ENCODE results near the gene MGME1. TPM values are rescaled to one million over a fixed set of nuclear protein-coding genes. Genes with fewer than 3 reads are reported as not detected.
A peak's percentile ranks its signal among the peaks of the same experiment; 100 is the strongest.

MGME1 gene
- polyA plus RNA-seq, 4 donors, result 10.5 to 41.5 (median 14.0) TPM

DNA sequence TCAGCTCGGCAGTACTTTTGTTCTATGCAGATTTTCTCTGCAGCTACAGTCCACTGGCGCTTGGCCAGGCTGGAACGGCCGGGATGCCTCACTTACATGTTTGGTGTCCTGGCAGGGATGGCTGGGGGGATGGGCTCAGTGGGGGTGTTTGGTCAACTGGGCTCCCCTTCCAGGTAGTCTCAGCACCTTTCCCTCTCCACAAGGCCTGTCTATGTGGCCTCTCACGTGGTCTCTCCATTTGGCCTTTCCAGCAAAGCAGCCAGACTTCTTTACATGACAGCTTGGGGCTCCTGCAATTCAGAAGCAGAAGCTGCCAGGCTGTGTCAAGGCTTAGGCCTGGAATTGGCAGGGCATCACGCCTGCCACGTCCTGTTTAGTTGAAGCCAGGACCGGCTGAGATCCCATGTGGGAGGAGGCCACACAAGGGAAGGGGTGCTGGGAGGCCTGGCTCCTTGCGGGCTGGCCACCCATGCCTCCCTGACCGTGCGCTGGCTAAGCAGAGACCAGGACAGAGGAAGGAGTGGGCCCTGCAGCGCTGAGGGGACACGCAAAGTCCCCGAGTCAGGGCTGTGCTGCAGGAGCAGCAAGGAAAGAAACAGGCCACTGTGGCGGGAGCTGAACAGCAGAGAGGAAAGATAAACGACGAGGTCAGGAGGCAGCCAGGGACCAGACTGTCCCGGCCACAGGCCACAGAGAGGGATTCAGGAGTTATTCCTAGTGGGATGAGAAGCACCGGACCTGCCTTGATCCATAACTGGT lies 38.9 kb downstream of the MGME1 start:
- peaks cover 0 to 30% (median 0%) of the 10 kb centered on the region in 3 donors for H3K4me1 ChIP-seq (ENCODE audit: control insufficient read depth in 3 of 3, insufficient read depth in 2 of 3, low read depth in 1 of 3, low read length in 2 of 3)
- WGBS, 3 donors, result 69 to 84% (median 80%) methylated on average over 17 to 19 of the region's 19 CpGs
- H3K4me3 ChIP-seq (ENCODE audit: low read depth in 1 of 3, low read length in 3 of 3), result no peak overlapping the region
- DNase-seq, result no peak
- FAIRE-seq, result no peak
- no peaks in the 10 kb centered on the region for H3K27me3 ChIP-seq (ENCODE audit: control insufficient read depth in 3 of 3, insufficient read depth in 3 of 3, low read length in 3 of 3)
- H3K9me3 ChIP-seq (ENCODE audit: control insufficient read depth in 2 of 2, insufficient read depth in 1 of 2, low read depth in 1 of 2, low read length in 1 of 2), result no peaks in the 10 kb centered on the region
- no peak overlapping the region for H3K27ac ChIP-seq (ENCODE audit: low read depth in 1 of 3, low read length in 2 of 3)
- H3K36me3 ChIP-seq (ENCODE audit: control insufficient read depth in 3 of 3, insufficient read depth in 2 of 3, low read depth in 1 of 3, low read length in 3 of 3), result peaks cover 0 to 4% (median 0%) of the 10 kb centered on the region in 3 donors

DNA sequence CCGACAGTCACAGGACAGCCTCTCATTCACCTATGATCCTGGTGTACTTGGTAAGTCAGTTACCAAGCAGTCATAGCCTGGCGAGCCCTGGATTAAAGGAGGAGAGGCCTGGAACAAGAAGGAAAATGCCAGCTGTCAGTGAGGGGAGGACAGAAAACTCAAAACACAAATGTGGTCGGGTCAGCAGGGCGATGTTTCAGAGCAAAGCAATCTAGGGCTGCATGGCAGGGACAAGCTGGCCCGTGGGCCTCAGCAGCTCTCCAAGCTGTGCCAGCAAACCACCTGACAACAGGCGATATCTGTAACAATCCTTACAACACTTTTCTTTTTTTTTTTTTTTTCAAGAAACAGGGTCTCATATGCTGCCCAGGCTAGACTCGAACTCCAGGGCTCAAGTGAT lies 40.3 kb downstream of the MGME1 start:
- FAIRE-seq (no peak), DNase-seq (no peak)
- H3K36me3 ChIP-seq (ENCODE audit: control insufficient read depth in 3 of 3, insufficient read depth in 2 of 3, low read depth in 1 of 3, low read length in 3 of 3), result peaks cover 0 to 6% (median 0%) of the 10 kb centered on the region in 3 donors
- peaks cover 0 to 25% (median 0%) of the 10 kb centered on the region in 3 donors for H3K4me1 ChIP-seq (ENCODE audit: control insufficient read depth in 3 of 3, insufficient read depth in 2 of 3, low read depth in 1 of 3, low read length in 2 of 3)
- WGBS, 3 donors, result 90 to 95% (median 91%) methylated on average over 7 of the region's 7 CpGs
- peak overlapping the region in 1 of 3 donors; percentile 56 for H3K27ac ChIP-seq (ENCODE audit: low read depth in 1 of 3, low read length in 2 of 3)
- H3K4me3 ChIP-seq (ENCODE audit: low read depth in 1 of 3, low read length in 3 of 3), result no peak overlapping the region
- H3K9me3 ChIP-seq (ENCODE audit: control insufficient read depth in 2 of 2, insufficient read depth in 1 of 2, low read depth in 1 of 2, low read length in 1 of 2), result no peaks in the 10 kb centered on the region
- no peaks in the 10 kb centered on the region for H3K27me3 ChIP-seq (ENCODE audit: control insufficient read depth in 3 of 3, insufficient read depth in 3 of 3, low read length in 3 of 3)

DNA sequence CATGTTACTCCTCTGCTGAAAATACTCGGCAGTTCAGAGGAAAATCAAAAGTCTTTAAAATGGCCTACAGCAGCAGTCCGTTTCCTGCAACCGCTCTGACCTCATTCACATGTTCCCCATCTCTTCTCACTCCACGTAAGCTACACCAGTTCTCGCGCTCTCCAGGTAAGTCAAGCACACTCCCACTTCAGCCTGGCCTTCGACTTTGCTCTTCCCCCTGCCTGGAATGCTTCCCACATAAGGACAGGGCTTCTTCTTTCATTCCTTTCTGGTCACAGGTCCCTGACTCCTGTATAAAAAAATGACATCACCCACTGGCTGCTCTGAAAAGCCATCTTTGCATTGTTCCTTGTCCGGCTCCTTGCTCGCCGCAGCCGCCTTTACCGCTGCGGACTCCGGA lies 42.7 kb downstream of the MGME1 start:
- Histone ChIP-seq H3K36me3 (ENCODE audit: control insufficient read depth in 3 of 3, insufficient read depth in 2 of 3, low read depth in 1 of 3, low read length in 3 of 3) (peaks cover 0 to 6% (median 0%) of the 10 kb centered on the region in 3 donors), H3K4me3 (ENCODE audit: low read depth in 1 of 3, low read length in 3 of 3) (no peak overlapping the region), H3K4me1 (ENCODE audit: control insufficient read depth in 3 of 3, insufficient read depth in 2 of 3, low read depth in 1 of 3, low read length in 2 of 3) (peaks cover 0 to 14% (median 0%) of the 10 kb centered on the region in 3 donors), H3K27me3 (ENCODE audit: control insufficient read depth in 3 of 3, insufficient read depth in 3 of 3, low read length in 3 of 3) (no peaks in the 10 kb centered on the region), H3K27ac (ENCODE audit: low read depth in 1 of 3, low read length in 2 of 3) (no peak overlapping the region), H3K9me3 (ENCODE audit: control insufficient read depth in 2 of 2, insufficient read depth in 1 of 2, low read depth in 1 of 2, low read length in 1 of 2) (no peaks in the 10 kb centered on the region)
- FAIRE-seq (no peak), DNase-seq (no peak)
- 91 to 95% (median 92%) methylated on average over 14 of the region's 14 CpGs for WGBS, 3 donors

DNA sequence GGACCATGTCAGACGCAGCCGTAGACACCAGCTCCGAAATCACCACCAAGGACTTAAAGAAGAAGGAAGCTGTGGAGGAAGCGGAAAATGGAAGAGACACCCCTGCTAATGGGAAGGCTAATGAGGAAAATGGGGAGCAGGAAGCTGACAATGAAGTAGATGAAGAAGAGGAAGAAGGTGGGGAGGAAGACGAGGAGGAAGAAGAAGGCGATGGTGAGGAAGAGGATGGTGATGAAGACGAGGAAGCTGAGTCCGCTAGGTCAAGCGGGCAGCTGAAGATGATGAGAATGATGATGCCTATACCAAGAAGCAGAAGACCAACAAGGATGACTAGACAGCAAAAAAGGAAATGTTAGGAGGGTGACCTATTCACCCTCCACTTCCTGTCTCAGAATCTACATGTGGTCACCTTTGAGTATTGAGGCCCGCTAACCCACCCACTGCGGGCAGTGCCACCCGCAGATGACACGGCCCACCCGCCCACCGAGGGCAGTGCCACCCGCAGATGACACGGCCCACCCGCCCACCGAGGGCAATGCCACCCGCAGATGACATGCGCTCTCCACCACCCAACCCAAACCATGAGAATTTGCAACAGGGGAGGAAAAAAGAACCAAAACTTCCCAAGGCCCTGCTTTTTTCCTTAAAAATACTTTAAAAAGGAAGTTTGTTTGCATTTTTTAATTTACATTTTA lies 43.3 kb downstream of the MGME1 start:
- Histone ChIP-seq H3K27ac (ENCODE audit: low read depth in 1 of 3, low read length in 2 of 3) (no peak overlapping the region), H3K36me3 (ENCODE audit: control insufficient read depth in 3 of 3, insufficient read depth in 2 of 3, low read depth in 1 of 3, low read length in 3 of 3) (peaks cover 0 to 6% (median 0%) of the 10 kb centered on the region in 3 donors), H3K9me3 (ENCODE audit: control insufficient read depth in 2 of 2, insufficient read depth in 1 of 2, low read depth in 1 of 2, low read length in 1 of 2) (no peaks in the 10 kb centered on the region), H3K4me1 (ENCODE audit: control insufficient read depth in 3 of 3, insufficient read depth in 2 of 3, low read depth in 1 of 3, low read length in 2 of 3) (peaks cover 0 to 14% (median 0%) of the 10 kb centered on the region in 3 donors), H3K4me3 (ENCODE audit: low read depth in 1 of 3, low read length in 3 of 3) (no peak overlapping the region), H3K27me3 (ENCODE audit: control insufficient read depth in 3 of 3, insufficient read depth in 3 of 3, low read length in 3 of 3) (no peaks in the 10 kb centered on the region)
- no peak for DNase-seq
- no peak for FAIRE-seq
- WGBS, 3 donors, result 90 to 94% (median 92%) methylated on average over 21 of the region's 21 CpGs

DNA sequence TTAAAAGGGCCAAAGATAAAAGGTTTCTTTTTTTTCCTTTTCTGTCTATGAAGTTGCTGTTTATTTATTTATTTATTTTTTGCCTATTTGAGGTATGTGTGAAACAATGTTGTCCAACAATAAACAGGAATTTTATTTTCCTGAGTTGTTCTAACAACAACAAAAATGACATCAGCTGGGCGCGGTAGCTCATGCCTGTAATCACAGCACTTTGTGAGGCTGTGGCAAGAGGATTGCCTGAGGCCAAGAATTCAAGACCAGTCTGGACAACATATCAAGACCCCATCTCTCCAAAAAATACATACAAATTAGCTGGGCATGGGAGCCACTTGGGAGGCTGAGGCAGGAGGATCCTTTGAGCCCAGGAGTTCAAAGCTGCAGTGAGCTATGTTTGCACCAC lies 44.1 kb downstream of the MGME1 start:
- Histone ChIP-seq H3K27me3 (ENCODE audit: control insufficient read depth in 3 of 3, insufficient read depth in 3 of 3, low read length in 3 of 3) (no peaks in the 10 kb centered on the region), H3K4me3 (ENCODE audit: low read depth in 1 of 3, low read length in 3 of 3) (no peak overlapping the region), H3K9me3 (ENCODE audit: control insufficient read depth in 2 of 2, insufficient read depth in 1 of 2, low read depth in 1 of 2, low read length in 1 of 2) (no peaks in the 10 kb centered on the region), H3K4me1 (ENCODE audit: control insufficient read depth in 3 of 3, insufficient read depth in 2 of 3, low read depth in 1 of 3, low read length in 2 of 3) (peaks cover 0 to 9% (median 0%) of the 10 kb centered on the region in 3 donors), H3K36me3 (ENCODE audit: control insufficient read depth in 3 of 3, insufficient read depth in 2 of 3, low read depth in 1 of 3, low read length in 3 of 3) (peaks cover 0 to 4% (median 0%) of the 10 kb centered on the region in 3 donors), H3K27ac (ENCODE audit: low read depth in 1 of 3, low read length in 2 of 3) (no peak overlapping the region)
- DNase-seq (no peak), FAIRE-seq (no peak)
- WGBS, 3 donors, result 87 to 100% (median 99%) methylated on average over 2 of the region's 2 CpGs

DNA sequence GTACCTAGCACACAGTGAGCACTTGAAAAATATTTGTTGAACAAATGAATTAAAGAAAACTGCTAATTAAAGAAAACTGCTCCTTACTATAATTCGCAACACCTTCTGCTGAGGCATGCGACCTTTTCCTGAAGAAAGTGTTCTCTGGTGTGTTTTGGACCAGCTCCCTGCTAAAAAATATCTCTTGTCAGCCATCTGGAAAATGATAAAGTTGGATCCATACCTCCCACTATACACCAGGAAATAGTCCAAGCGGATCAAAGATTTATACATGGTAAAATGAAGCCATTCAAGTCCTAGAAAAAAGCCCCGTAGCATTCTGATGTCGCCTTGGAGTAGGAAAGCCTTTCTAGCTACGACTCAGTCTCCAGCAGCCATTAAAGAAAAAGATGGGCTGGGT lies 45.6 kb downstream of the MGME1 start:
- H3K9me3 ChIP-seq (ENCODE audit: control insufficient read depth in 2 of 2, insufficient read depth in 1 of 2, low read depth in 1 of 2, low read length in 1 of 2), result no peaks in the 10 kb centered on the region
- WGBS, 3 donors, result 91 to 94% (median 91%) methylated on average over 6 of the region's 6 CpGs
- H3K4me1 ChIP-seq (ENCODE audit: control insufficient read depth in 3 of 3, insufficient read depth in 2 of 3, low read depth in 1 of 3, low read length in 2 of 3), result no peaks in the 10 kb centered on the region
- H3K27ac ChIP-seq (ENCODE audit: low read depth in 1 of 3, low read length in 2 of 3), result no peak overlapping the region
- H3K27me3 ChIP-seq (ENCODE audit: control insufficient read depth in 3 of 3, insufficient read depth in 3 of 3, low read length in 3 of 3), result peaks cover 0 to 2% (median 0%) of the 10 kb centered on the region in 3 donors
- peaks cover 0 to 2% (median 0%) of the 10 kb centered on the region in 3 donors for H3K36me3 ChIP-seq (ENCODE audit: control insufficient read depth in 3 of 3, insufficient read depth in 2 of 3, low read depth in 1 of 3, low read length in 3 of 3)
- FAIRE-seq, result no peak
- no peak overlapping the region for H3K4me3 ChIP-seq (ENCODE audit: low read depth in 1 of 3, low read length in 3 of 3)
- DNase-seq, result no peak

DNA sequence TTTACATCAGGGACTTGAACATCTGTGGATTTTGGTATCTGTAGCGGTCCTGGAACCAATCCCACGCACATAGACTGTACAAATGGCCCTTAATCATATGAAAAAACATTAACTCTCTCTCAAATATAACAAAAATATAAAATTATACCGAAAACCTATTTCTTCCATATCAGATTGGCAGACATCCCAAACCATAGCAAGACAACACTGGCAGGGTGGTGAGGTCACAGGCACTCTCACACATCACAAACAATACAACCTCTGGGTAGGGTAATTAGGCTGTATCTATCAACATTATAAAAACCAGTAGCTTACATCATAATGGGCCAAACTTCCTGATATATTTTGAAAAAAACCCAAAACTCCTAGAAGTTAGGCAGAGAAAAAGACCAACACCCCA lies 48.0 kb downstream of the MGME1 start:
- Histone ChIP-seq H3K9me3 (ENCODE audit: control insufficient read depth in 2 of 2, insufficient read depth in 1 of 2, low read depth in 1 of 2, low read length in 1 of 2) (no peaks in the 10 kb centered on the region), H3K27ac (ENCODE audit: low read depth in 1 of 3, low read length in 2 of 3) (no peak overlapping the region), H3K4me3 (ENCODE audit: low read depth in 1 of 3, low read length in 3 of 3) (no peak overlapping the region), H3K27me3 (ENCODE audit: control insufficient read depth in 3 of 3, insufficient read depth in 3 of 3, low read length in 3 of 3) (peaks cover 0 to 2% (median 0%) of the 10 kb centered on the region in 3 donors), H3K36me3 (ENCODE audit: control insufficient read depth in 3 of 3, insufficient read depth in 2 of 3, low read depth in 1 of 3, low read length in 3 of 3) (peaks cover 0 to 20% (median 6%) of the 10 kb centered on the region in 3 donors), H3K4me1 (ENCODE audit: control insufficient read depth in 3 of 3, insufficient read depth in 2 of 3, low read depth in 1 of 3, low read length in 2 of 3) (no peaks in the 10 kb centered on the region)
- WGBS, 3 donors, result 74 to 81% (median 76%) methylated on average over 3 of the region's 3 CpGs
- DNase-seq, result no peak
- no peak for FAIRE-seq

DNA sequence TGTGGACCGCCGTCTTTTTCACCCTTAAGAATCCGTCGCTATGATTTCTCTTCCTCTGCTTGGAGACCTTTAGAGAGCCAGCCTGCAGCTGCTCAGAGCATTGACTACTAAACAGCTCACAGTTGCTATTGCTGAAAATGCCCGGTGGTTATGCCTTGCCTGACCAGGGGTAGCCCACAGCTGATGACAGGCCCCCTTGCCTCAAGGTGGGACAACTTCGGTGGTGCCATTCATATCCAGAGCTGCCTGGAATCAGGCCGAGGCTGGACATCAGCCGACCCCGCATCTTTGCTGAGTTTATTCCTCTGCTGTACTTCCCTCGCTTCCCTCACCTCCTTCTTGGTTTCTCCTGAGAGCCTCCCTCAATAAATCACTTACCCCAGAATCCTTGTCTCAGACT lies 49.3 kb downstream of the MGME1 start:
- FAIRE-seq, result no peak

More for the DNA sequence above, 49.3 kb downstream of the MGME1 start:
- no peak for DNase-seq
- H3K36me3 ChIP-seq (ENCODE audit: control insufficient read depth in 3 of 3, insufficient read depth in 2 of 3, low read depth in 1 of 3, low read length in 3 of 3), result peaks cover 0 to 23% (median 6%) of the 10 kb centered on the region in 3 donors
- peaks cover 0 to 2% (median 0%) of the 10 kb centered on the region in 3 donors for H3K27me3 ChIP-seq (ENCODE audit: control insufficient read depth in 3 of 3, insufficient read depth in 3 of 3, low read length in 3 of 3)
- H3K9me3 ChIP-seq (ENCODE audit: control insufficient read depth in 2 of 2, insufficient read depth in 1 of 2, low read depth in 1 of 2, low read length in 1 of 2), result no peaks in the 10 kb centered on the region
- 87 to 95% (median 90%) methylated on average over 10 of the region's 10 CpGs for WGBS, 3 donors
- no peak overlapping the region for H3K4me3 ChIP-seq (ENCODE audit: low read depth in 1 of 3, low read length in 3 of 3)
- H3K4me1 ChIP-seq (ENCODE audit: control insufficient read depth in 3 of 3, insufficient read depth in 2 of 3, low read depth in 1 of 3, low read length in 2 of 3), result no peaks in the 10 kb centered on the region
- H3K27ac ChIP-seq (ENCODE audit: low read depth in 1 of 3, low read length in 2 of 3), result no peak overlapping the region

Measured in small intestine (tissue), 7 donors.